GM19043 (cell line): ENCODE measurements around the gene TMEM245.
A peak's percentile ranks its signal among the peaks of the same experiment; 100 is the strongest.
"Not testable (repeated sequence)": the region's sequence is repeated elsewhere in the genome, so short reads cannot be mapped to it uniquely, and the experiment has no call there.

ENCODE experiments used
- ATAC-seq: cut with Tn5 transposase; IDR thresholded peaks from one replicate; pipeline ENCODE4 v1.9.1; 2021; ENCODE audit warnings: low read depth; ENCODE audit not compliant: unreplicated experiment

The TMEM245 gene

DNA sequence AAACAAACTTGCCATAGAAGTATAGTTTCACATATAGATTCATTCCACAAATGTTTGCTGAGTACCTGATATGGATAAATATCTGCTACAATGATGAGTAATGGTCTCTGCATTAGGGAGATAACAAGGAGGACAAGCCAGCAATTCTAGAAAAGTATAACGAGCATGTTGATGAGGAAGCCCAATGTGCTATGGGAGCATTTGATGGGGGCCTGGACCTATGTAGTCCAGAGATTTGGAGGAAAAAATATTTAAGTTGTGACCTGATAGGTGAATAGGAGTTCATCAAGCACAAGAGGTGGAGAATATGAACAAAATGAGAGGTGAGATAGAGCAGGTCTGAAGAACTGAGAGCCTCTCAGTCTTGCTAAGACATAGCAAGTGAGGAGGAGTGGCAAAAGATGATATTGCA lies 14.4 kb upstream of the TMEM245 start:
- no peak for ATAC-seq

DNA sequence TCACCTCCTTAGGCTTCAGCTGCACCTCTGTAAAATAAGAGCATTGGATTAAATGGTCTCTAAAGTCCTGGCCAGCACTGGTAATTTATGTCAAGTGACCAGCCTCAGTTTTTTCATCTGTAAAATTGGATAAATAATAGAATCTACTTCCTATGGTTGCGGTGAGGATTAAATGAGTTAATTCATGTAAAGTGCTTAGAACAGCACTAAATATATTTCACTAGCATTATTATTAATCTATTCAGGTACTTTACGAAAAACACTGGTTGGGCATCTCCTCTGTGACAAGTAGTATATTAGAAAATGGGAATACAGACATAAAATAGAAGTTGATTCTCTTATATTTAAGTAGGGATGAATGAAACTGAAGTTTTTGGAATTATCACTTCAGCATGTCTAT lies 13.8 kb upstream of the TMEM245 start:
- ATAC-seq: no peak

GRCh38 chr9:109132567-109133021 lies 12.8 kb upstream of the TMEM245 start:
- no peak for ATAC-seq

DNA sequence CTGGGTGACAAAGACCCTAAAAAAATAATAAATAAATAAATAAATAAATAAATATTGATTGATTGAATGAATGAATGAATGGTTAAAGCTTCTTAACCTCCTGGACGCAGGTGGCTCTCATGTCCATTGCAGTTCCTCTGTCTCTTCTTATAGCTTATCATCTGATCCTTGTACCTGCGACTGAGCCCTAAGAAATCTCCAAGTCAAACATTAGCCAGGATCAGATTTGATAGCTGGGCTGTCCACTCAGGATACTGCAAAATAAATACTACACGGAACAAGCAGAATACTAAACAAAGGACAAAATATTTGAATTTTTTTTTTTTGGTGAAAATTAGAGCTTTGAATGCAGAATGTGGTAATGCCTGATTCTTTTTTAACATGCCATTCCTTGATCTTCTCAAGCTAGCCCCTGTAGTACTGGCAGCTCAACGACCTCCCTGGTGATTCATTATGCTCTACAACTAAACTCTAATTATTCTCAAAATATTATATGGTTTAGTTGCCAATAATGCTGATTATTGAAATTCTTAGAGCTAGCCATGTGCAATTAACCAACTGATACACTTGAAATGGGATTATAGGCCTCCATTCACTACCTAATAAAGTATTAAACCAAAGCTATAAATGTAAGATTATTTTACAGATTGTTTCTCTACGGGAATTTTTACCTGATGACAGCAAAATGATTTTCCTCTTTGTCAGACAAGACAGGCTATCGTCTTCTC lies 9.9 kb upstream of the TMEM245 start:
- no peak for ATAC-seq

DNA sequence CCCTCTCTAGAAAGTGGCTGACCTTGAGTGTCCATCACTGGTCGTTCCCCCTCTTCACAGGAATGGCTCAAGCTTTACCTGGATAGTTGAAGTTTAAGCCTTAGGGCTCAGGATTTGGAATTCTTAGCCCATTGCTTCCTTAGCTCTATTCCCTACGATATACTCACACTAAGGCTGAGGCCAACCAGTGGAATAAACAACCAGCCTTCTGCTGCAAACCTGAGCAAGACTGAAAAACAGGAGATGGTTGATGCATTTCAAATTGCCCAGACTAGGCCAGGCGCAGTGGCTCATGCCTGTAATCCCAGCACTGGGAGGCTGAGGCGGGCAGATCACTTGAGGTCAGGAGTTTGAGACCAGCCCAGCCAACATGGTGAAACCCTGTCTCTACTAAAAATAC lies 6.9 kb upstream of the TMEM245 start:
- ATAC-seq: not testable (repeated sequence)

GRCh38 chr9:109124121-109124520 lies 4.4 kb upstream of the TMEM245 start:
- no peak for ATAC-seq

GRCh38 chr9:109122726-109123621 lies 3.2 kb upstream of the TMEM245 start:
- ATAC-seq: peak; percentile 26

DNA sequence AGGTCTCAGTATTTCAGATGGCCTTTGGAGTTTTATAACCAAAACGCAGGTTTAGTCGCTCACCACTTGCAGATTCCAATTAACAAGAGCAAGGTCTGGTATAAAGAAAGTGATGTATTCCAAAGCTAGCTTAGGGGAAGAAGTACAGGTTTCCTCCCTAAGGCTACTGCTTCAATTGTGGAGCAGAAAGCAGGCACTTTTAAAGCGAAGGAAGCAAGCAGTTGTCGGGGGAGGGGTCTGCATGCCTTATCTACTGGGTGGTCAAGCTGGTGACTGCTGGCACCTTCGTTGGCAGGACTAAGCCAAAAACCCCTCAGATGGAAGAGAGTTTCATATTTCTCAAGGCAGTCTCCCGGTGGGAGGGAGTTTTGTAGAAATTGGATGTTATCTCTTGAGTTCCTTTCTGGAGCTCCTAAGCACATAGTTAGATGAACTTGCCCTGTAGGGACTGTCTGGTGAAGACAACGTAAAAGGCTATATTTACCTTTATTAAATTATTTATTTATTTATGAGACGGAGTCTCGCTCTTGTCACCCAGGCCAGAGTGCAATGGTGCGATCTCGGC lies 1.6 kb upstream of the TMEM245 start:
- ATAC-seq: no peak

- ATAC-seq: no peak
Measured at GRCh38 chr9:109120204-109120789, 550 bp upstream of the TMEM245 start.

DNA sequence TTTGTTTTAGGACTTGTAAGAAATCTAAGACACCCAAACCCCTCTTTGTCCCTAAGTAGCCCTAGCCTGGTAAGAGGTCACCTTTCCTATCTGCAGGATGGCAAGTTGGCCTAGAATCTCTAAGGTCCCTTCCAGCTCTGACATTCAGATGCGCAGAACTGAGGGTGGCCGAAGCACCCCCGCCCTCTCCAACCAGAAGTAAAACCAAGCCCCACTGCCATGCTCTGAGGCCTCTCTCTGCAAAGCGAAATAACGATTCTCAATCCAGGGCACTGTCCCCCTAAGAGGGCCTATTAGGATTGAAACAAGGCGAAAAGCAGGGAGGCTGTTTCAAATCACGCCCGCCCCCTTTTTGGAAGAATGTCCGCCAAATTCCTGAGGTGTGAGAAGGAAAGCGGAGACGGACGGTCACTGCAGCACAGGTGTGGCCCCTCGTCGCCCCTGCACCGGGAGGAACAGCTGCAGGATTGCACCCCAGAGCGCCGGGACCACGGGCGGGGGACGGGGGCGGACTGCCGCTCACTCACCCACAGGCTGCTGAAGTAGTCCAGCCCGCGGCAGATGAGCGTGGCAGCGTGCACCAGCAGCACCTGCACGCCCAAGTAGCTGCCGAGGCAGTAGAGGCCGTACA lies 824 bp downstream of the TMEM245 start:
- no peak for ATAC-seq

- no peak for ATAC-seq
Measured at GRCh38 chr9:109117856-109118807, 1.6 kb downstream of the TMEM245 start.

GRCh38 chr9:109115931-109116526 lies 3.7 kb downstream of the TMEM245 start:
- ATAC-seq: no peak

DNA sequence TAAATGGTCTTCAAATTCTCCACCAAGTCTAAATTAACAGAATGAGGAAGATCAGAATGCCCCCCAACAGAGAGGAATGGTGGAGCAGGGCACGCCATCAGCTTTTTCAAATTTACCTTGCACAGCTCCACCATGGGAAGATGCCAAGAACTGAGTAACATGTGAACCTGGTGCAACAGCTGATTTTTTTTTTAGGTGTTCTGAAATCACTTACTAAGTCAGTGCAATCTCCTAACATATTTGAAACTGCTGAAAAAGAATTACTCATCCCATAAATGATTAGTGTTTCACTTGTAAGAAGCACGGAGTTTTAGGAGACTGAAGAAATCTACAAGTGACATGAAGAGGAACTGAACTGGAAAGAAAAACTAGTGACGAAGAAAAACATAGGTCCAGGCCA lies 5.1 kb downstream of the TMEM245 start:
- no peak for ATAC-seq

GRCh38 chr9:109113892-109114609 lies 5.7 kb downstream of the TMEM245 start:
- no peak for ATAC-seq

DNA sequence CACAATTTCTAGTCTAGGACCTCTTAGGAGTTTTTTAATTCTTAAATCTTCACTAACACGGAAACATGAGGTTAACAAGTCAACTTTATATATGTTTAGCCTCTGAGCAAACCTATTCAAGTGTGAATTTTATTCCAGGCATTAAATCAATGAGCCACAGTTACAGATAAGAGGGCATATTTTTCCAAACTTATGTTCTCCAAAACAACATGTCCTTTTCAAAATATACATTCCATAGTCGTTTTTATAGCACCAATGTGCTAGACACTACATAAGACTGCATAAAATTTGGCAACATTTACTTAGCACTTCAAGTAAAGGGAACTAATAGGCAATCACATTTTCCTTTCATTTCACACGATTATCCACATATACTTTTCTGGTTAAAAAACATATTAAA lies 6.5 kb downstream of the TMEM245 start:
- ATAC-seq: no peak

DNA sequence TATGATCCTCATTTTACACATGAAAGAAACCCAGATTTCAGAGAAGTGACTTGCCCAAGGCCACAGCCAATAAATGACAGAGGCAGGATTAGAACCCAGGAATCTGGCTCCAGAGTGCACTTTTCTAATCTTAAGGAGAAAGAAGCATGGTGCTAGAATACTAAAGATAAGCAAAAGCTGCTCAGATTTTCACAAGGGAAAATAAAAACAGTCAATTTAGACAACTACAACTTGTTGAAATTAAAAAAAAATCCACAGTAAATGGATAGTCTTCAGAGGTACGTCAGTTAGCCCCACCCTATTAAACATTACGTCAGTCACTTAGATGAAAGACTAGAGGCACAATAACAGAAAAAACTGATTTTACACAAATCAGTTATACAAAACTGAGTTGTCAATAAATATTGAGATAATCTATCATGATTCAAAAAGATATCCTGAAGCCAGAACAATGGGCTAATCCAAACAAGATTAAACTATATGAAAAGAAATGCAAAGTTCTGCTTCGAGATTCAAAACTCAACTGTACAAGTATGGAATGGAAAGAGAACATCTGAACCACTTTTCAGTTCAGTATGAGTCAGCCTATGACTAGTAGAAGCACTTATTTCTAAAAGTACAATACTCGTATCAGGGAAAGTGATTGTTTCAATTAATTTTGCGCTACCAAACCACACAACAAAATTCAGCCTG lies 9.3 kb downstream of the TMEM245 start:
- peak; percentile 66 for ATAC-seq

GRCh38 chr9:109109967-109110328 lies 9.8 kb downstream of the TMEM245 start:
- no peak for ATAC-seq

DNA sequence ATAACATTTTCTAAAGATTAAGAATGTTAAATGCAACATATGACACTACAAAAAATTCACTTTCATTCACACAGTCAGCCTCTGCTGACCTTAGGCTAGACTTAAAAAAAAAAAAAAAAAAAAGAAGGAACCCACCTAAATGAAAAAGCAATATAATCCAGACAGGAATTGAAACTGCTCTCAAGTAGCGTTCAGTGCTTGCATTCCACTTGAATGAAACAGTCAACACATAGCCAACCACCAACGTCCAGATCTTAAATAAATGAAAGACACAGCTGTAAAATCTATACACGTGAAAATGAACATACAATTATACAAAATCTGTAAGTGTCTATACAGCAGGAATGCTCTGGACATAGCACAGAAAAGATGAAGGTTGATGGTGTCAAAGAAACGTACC lies 11.4 kb downstream of the TMEM245 start:
- ATAC-seq: no peak
